Left ventricle myocardium inferior (tissue), 1 donor: ENCODE measurements around the gene PHYKPL. TPM values are rescaled to one million over a fixed set of nuclear protein-coding genes. Genes with fewer than 3 reads are reported as not detected.

Experiments
- DNase-seq: peaks from one replicate; pipeline ENCODE4 v3.0.0-alpha.2; 2020
- H3K27ac ChIP-seq: fragments of 200-600 bp; replicated peaks from 2 replicates; pipeline ENCODE4 v1.8.0; 2021
- H3K27me3 ChIP-seq: fragments of 200-600 bp; 2 replicates; pipeline ENCODE4 v1.8.0; 2021; ENCODE audit warnings: low read depth
- H3K36me3 ChIP-seq: fragments of 200-600 bp; 2 replicates; pipeline ENCODE4 v1.8.0; 2021
- H3K4me1 ChIP-seq: fragments of 200-600 bp; 2 replicates; pipeline ENCODE4 v1.8.0; 2021
- H3K4me3 ChIP-seq: fragments of 200-600 bp; 2 replicates; pipeline ENCODE4 v1.8.0; 2021; ENCODE audit warnings: mild to moderate bottlenecking, moderate library complexity
- H3K9me3 ChIP-seq: fragments of 200-600 bp; replicated peaks from 2 replicates; pipeline ENCODE4 v1.8.0; 2021
- intact Hi-C: fragments of 100-400 bp; cut with micrococcal nuclease; formaldehyde crosslinking; loops from one replicate; pipeline ENCODE4 v1.11.0; 2022
- total RNA-seq: library from RNA; stranded (reverse); fragmentation: NEBNext Ultra II Directional; extraction: Animal tissue kit (Norgen Biotek cat#: 25700); gene quantifications from one replicate; pipeline ENCODE4 v1.2.1, GENCODE V29; 2021
- TF ChIP-seq, protein P1 (sequence below): fragments of 200-600 bp; IDR thresholded peaks from 2 replicates; pipeline ENCODE4 v1.8.0; 2021; ENCODE audit warnings: antibody characterized with exemption, mild to moderate bottlenecking, borderline replicate concordance
- donor health status: DM: no; HTN: yes; CAD: no; lungs with severe emphysema.

PHYKPL gene
- total RNA-seq, 1 donor from 2014 or later: 34.0 TPM

DNA sequence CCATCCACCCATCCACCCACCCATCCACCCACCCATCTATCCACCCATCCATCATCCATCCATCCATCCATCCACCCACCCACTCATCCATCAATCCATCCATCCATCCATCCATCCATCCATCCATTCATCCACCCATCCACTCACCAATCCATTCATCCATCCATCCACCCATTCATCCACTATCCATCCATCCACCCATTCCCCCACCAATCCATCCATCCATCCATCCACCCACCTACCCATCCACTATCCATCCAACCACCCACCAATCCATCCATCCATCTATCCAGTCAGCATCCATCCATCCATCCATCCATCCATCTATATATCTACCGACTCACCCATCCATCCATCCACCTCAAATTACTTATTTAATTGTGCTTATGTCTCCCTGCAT lies 36.9 kb upstream of the PHYKPL start:
- Histone ChIP-seq H3K4me1 (peaks cover 12% of the 10 kb centered on the region), H3K27me3 (no peaks in the 10 kb centered on the region), H3K27ac (no peak overlapping the region), H3K36me3 (no peaks in the 10 kb centered on the region), H3K9me3 (no peaks in the 10 kb centered on the region), H3K4me3 (no peak overlapping the region)
- TF ChIP-seq, protein P1, sequence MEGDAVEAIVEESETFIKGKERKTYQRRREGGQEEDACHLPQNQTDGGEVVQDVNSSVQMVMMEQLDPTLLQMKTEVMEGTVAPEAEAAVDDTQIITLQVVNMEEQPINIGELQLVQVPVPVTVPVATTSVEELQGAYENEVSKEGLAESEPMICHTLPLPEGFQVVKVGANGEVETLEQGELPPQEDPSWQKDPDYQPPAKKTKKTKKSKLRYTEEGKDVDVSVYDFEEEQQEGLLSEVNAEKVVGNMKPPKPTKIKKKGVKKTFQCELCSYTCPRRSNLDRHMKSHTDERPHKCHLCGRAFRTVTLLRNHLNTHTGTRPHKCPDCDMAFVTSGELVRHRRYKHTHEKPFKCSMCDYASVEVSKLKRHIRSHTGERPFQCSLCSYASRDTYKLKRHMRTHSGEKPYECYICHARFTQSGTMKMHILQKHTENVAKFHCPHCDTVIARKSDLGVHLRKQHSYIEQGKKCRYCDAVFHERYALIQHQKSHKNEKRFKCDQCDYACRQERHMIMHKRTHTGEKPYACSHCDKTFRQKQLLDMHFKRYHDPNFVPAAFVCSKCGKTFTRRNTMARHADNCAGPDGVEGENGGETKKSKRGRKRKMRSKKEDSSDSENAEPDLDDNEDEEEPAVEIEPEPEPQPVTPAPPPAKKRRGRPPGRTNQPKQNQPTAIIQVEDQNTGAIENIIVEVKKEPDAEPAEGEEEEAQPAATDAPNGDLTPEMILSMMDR: no peak
- DNase-seq: no peak
- intact Hi-C loops: no loop called here

GRCh38 chr5:178267876-178268275 lies 35.3 kb upstream of the PHYKPL start:
- H3K27ac ChIP-seq: no peak overlapping the region
- no peak overlapping the region for H3K4me3 ChIP-seq
- H3K4me1 ChIP-seq: peaks cover 12% of the 10 kb centered on the region
- H3K9me3 ChIP-seq: no peaks in the 10 kb centered on the region
- TF ChIP-seq, protein P1: no peak
- DNase-seq: no peak
- intact Hi-C loops: no loop called here
- no peaks in the 10 kb centered on the region for H3K27me3 ChIP-seq
- H3K36me3 ChIP-seq: no peaks in the 10 kb centered on the region

- no peak for DNase-seq
- Histone ChIP-seq H3K27me3 (no peaks in the 10 kb centered on the region), H3K36me3 (no peaks in the 10 kb centered on the region), H3K9me3 (no peaks in the 10 kb centered on the region), H3K4me3 (no peak overlapping the region), H3K4me1 (peaks cover 12% of the 10 kb centered on the region), H3K27ac (peak overlapping the region; percentile 12)
- TF ChIP-seq, protein P1: no peak
- intact Hi-C loops: no loop called here
Measured at GRCh38 chr5:178267245-178267644, 34.6 kb upstream of the PHYKPL start.

- Histone ChIP-seq H3K27me3 (no peaks in the 10 kb centered on the region), H3K4me3 (no peak overlapping the region), H3K9me3 (no peaks in the 10 kb centered on the region), H3K36me3 (no peaks in the 10 kb centered on the region), H3K27ac (no peak overlapping the region), H3K4me1 (peaks cover 12% of the 10 kb centered on the region)
- TF ChIP-seq, protein P1: no peak
- DNase-seq: no peak
- intact Hi-C loops: no loop called here
Measured at GRCh38 chr5:178266581-178266980, 34.0 kb upstream of the PHYKPL start.

GRCh38 chr5:178265746-178266145 lies 33.1 kb upstream of the PHYKPL start:
- intact Hi-C loops: no loop called here
- Histone ChIP-seq H3K36me3 (no peaks in the 10 kb centered on the region), H3K4me3 (no peak overlapping the region), H3K4me1 (peaks cover 12% of the 10 kb centered on the region), H3K9me3 (no peaks in the 10 kb centered on the region), H3K27ac (no peak overlapping the region), H3K27me3 (no peaks in the 10 kb centered on the region)
- TF ChIP-seq, protein P1: no peak
- DNase-seq: no peak

- intact Hi-C loops: no loop called here
- H3K4me1 ChIP-seq: peaks cover 12% of the 10 kb centered on the region
- H3K36me3 ChIP-seq: no peaks in the 10 kb centered on the region
- H3K9me3 ChIP-seq: no peaks in the 10 kb centered on the region
- no peak for DNase-seq
- no peak overlapping the region for H3K4me3 ChIP-seq
- H3K27ac ChIP-seq: no peak overlapping the region
- no peaks in the 10 kb centered on the region for H3K27me3 ChIP-seq
- TF ChIP-seq, protein P1: no peak
Measured at GRCh38 chr5:178264044-178264443, 31.4 kb upstream of the PHYKPL start.
